Measurements from ENCODE around the gene ZIM2. TPM values are rescaled to one million over a fixed set of nuclear protein-coding genes. Genes with fewer than 3 reads are reported as not detected.
A peak's percentile ranks its signal among the peaks of the same experiment; 100 is the strongest.

ZIM2 gene
- polyA plus RNA-seq, 2 donors = 0.01 TPM; not detected in 1

- no peaks in the 10 kb centered on the region for H3K4me1 ChIP-seq (ENCODE audit: control insufficient read depth in 2 of 2, insufficient read depth in 2 of 2, low read length in 1 of 2)
- no peak overlapping the region for H3K27ac ChIP-seq (ENCODE audit: low read depth in 2 of 2, low read length in 1 of 2)
- H3K9me3 ChIP-seq (ENCODE audit: control insufficient read depth in 2 of 2, insufficient read depth in 1 of 2, low read depth in 1 of 2, low read length in 1 of 2) = peaks cover 7 to 18% of the 10 kb centered on the region in 2 donors
- no peaks in the 10 kb centered on the region for H3K27me3 ChIP-seq (ENCODE audit: control insufficient read depth in 1 of 2, insufficient read depth in 2 of 2, low read length in 2 of 2)
- WGBS, 2 donors = 72 to 80% methylated on average over 2 of the region's 2 CpGs
- H3K4me3 ChIP-seq (ENCODE audit: low read depth in 1 of 2, low read length in 2 of 2) = no peak overlapping the region
- H3K36me3 ChIP-seq (ENCODE audit: control insufficient read depth in 2 of 2, insufficient read depth in 2 of 2, low read length in 1 of 2) = peaks cover 0 to 3% of the 10 kb centered on the region in 2 donors
Observed at GRCh38 chr19:56819166-56819565, 21.4 kb downstream of the ZIM2 start.

DNA sequence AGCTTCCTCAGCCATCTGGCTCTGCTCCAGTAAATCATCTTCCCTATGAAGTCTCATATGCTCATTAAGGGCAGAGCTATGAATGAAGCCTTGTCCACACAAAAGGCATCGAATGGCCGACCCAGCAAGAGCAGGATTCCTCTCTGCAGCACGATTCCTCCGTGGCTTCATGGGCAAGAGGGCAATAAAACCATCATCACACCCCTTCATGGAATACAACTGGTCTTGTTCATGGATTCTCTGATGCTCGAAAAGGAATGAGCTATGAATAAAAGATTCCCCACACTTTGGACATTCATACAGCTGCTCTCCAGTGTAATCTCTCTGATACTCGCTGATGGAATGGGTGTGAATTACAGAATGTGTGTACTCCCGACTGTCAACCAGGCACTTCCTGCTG is 25.9 kb downstream of the ZIM2 start:
- no peaks in the 10 kb centered on the region for H3K27me3 ChIP-seq (ENCODE audit: control insufficient read depth in 1 of 2, insufficient read depth in 2 of 2, low read length in 2 of 2)
- peaks cover 0 to 3% of the 10 kb centered on the region in 2 donors for H3K36me3 ChIP-seq (ENCODE audit: control insufficient read depth in 2 of 2, insufficient read depth in 2 of 2, low read length in 1 of 2)
- H3K4me3 ChIP-seq (ENCODE audit: low read depth in 1 of 2, low read length in 2 of 2) = no peak overlapping the region
- H3K9me3 ChIP-seq (ENCODE audit: control insufficient read depth in 2 of 2, insufficient read depth in 1 of 2, low read depth in 1 of 2, low read length in 1 of 2) = peaks cover 0 to 5% of the 10 kb centered on the region in 2 donors
- no peak overlapping the region for H3K27ac ChIP-seq (ENCODE audit: low read depth in 2 of 2, low read length in 1 of 2)
- H3K4me1 ChIP-seq (ENCODE audit: control insufficient read depth in 2 of 2, insufficient read depth in 2 of 2, low read length in 1 of 2) = no peaks in the 10 kb centered on the region
- WGBS, 2 donors = 81 to 83% methylated on average over 7 of the region's 7 CpGs

- 77 to 83% methylated on average over 5 of the region's 5 CpGs for WGBS, 2 donors
- Histone ChIP-seq H3K36me3 (ENCODE audit: control insufficient read depth in 2 of 2, insufficient read depth in 2 of 2, low read length in 1 of 2) (peaks cover 0 to 3% of the 10 kb centered on the region in 2 donors), H3K27ac (ENCODE audit: low read depth in 2 of 2, low read length in 1 of 2) (no peak overlapping the region), H3K4me3 (ENCODE audit: low read depth in 1 of 2, low read length in 2 of 2) (no peak overlapping the region), H3K27me3 (ENCODE audit: control insufficient read depth in 1 of 2, insufficient read depth in 2 of 2, low read length in 2 of 2) (no peaks in the 10 kb centered on the region), H3K9me3 (ENCODE audit: control insufficient read depth in 2 of 2, insufficient read depth in 1 of 2, low read depth in 1 of 2, low read length in 1 of 2) (peaks cover 0 to 5% of the 10 kb centered on the region in 2 donors), H3K4me1 (ENCODE audit: control insufficient read depth in 2 of 2, insufficient read depth in 2 of 2, low read length in 1 of 2) (no peaks in the 10 kb centered on the region)
Observed at GRCh38 chr19:56813531-56813930, 27.0 kb downstream of the ZIM2 start.

DNA sequence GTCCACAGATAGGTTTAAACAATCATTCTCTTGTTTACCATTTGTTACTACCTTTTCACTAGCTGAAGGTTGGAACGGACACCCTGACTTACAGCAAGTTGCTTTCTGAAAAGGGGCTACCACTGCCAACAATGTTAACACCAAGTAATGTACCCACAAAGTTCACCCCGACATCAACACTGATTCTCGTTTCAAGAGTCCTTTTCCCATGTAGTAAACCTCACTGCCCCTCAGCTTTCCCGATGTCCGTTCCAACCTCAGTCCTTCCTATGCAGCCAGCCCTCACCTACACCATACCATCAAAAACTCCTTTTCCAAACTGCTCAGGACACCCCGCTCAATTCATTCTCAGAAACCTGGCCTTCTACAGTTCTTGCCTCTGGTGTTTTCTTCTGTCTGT is 29.0 kb downstream of the ZIM2 start:
- peaks cover 0 to 5% of the 10 kb centered on the region in 2 donors for H3K9me3 ChIP-seq (ENCODE audit: control insufficient read depth in 2 of 2, insufficient read depth in 1 of 2, low read depth in 1 of 2, low read length in 1 of 2)
- no peaks in the 10 kb centered on the region for H3K4me1 ChIP-seq (ENCODE audit: control insufficient read depth in 2 of 2, insufficient read depth in 2 of 2, low read length in 1 of 2)
- WGBS, 2 donors = 63 to 66% methylated on average over 6 of the region's 6 CpGs
- no peak overlapping the region for H3K27ac ChIP-seq (ENCODE audit: low read depth in 2 of 2, low read length in 1 of 2)
- H3K36me3 ChIP-seq (ENCODE audit: control insufficient read depth in 2 of 2, insufficient read depth in 2 of 2, low read length in 1 of 2) = peaks cover 0 to 3% of the 10 kb centered on the region in 2 donors
- no peak overlapping the region for H3K4me3 ChIP-seq (ENCODE audit: low read depth in 1 of 2, low read length in 2 of 2)
- no peaks in the 10 kb centered on the region for H3K27me3 ChIP-seq (ENCODE audit: control insufficient read depth in 1 of 2, insufficient read depth in 2 of 2, low read length in 2 of 2)

GRCh38 chr19:56810260-56810659 is 30.3 kb downstream of the ZIM2 start:
- H3K36me3 ChIP-seq (ENCODE audit: control insufficient read depth in 2 of 2, insufficient read depth in 2 of 2, low read length in 1 of 2) = peaks cover 0 to under 1% of the 10 kb centered on the region in 2 donors
- H3K27me3 ChIP-seq (ENCODE audit: control insufficient read depth in 1 of 2, insufficient read depth in 2 of 2, low read length in 2 of 2) = no peaks in the 10 kb centered on the region
- H3K9me3 ChIP-seq (ENCODE audit: control insufficient read depth in 2 of 2, insufficient read depth in 1 of 2, low read depth in 1 of 2, low read length in 1 of 2) = peaks cover 0 to 4% of the 10 kb centered on the region in 2 donors
- 82 to 86% methylated on average over 1 of the region's 1 CpG for WGBS, 2 donors
- no peak overlapping the region for H3K27ac ChIP-seq (ENCODE audit: low read depth in 2 of 2, low read length in 1 of 2)
- H3K4me3 ChIP-seq (ENCODE audit: low read depth in 1 of 2, low read length in 2 of 2) = no peak overlapping the region
- no peaks in the 10 kb centered on the region for H3K4me1 ChIP-seq (ENCODE audit: control insufficient read depth in 2 of 2, insufficient read depth in 2 of 2, low read length in 1 of 2)

- Histone ChIP-seq H3K4me3 (ENCODE audit: low read depth in 1 of 2, low read length in 2 of 2) (no peak overlapping the region), H3K27ac (ENCODE audit: low read depth in 2 of 2, low read length in 1 of 2) (no peak overlapping the region), H3K9me3 (ENCODE audit: control insufficient read depth in 2 of 2, insufficient read depth in 1 of 2, low read depth in 1 of 2, low read length in 1 of 2) (peaks cover 0 to 4% of the 10 kb centered on the region in 2 donors), H3K27me3 (ENCODE audit: control insufficient read depth in 1 of 2, insufficient read depth in 2 of 2, low read length in 2 of 2) (no peaks in the 10 kb centered on the region), H3K36me3 (ENCODE audit: control insufficient read depth in 2 of 2, insufficient read depth in 2 of 2, low read length in 1 of 2) (no peaks in the 10 kb centered on the region), H3K4me1 (ENCODE audit: control insufficient read depth in 2 of 2, insufficient read depth in 2 of 2, low read length in 1 of 2) (no peaks in the 10 kb centered on the region)
- 84% methylated on average over 3 of the region's 3 CpGs for WGBS, 2 donors
Observed at GRCh38 chr19:56808717-56809392, 31.7 kb downstream of the ZIM2 start.

- peaks cover 4% of the 10 kb centered on the region in 2 donors for H3K9me3 ChIP-seq (ENCODE audit: control insufficient read depth in 2 of 2, insufficient read depth in 1 of 2, low read depth in 1 of 2, low read length in 1 of 2)
- H3K4me3 ChIP-seq (ENCODE audit: low read depth in 1 of 2, low read length in 2 of 2) = no peak overlapping the region
- H3K36me3 ChIP-seq (ENCODE audit: control insufficient read depth in 2 of 2, insufficient read depth in 2 of 2, low read length in 1 of 2) = no peaks in the 10 kb centered on the region
- no peaks in the 10 kb centered on the region for H3K4me1 ChIP-seq (ENCODE audit: control insufficient read depth in 2 of 2, insufficient read depth in 2 of 2, low read length in 1 of 2)
- H3K27me3 ChIP-seq (ENCODE audit: control insufficient read depth in 1 of 2, insufficient read depth in 2 of 2, low read length in 2 of 2) = no peaks in the 10 kb centered on the region
- no peak overlapping the region for H3K27ac ChIP-seq (ENCODE audit: low read depth in 2 of 2, low read length in 1 of 2)
Observed at GRCh38 chr19:56806639-56807038, 33.9 kb downstream of the ZIM2 start.

- WGBS, 2 donors = 75 to 77% methylated on average over 4 of the region's 4 CpGs
- H3K27me3 ChIP-seq (ENCODE audit: control insufficient read depth in 1 of 2, insufficient read depth in 2 of 2, low read length in 2 of 2) = no peaks in the 10 kb centered on the region
- no peaks in the 10 kb centered on the region for H3K36me3 ChIP-seq (ENCODE audit: control insufficient read depth in 2 of 2, insufficient read depth in 2 of 2, low read length in 1 of 2)
- peaks cover 0 to 8% of the 10 kb centered on the region in 2 donors for H3K9me3 ChIP-seq (ENCODE audit: control insufficient read depth in 2 of 2, insufficient read depth in 1 of 2, low read depth in 1 of 2, low read length in 1 of 2)
- no peak overlapping the region for H3K4me3 ChIP-seq (ENCODE audit: low read depth in 1 of 2, low read length in 2 of 2)
- H3K4me1 ChIP-seq (ENCODE audit: control insufficient read depth in 2 of 2, insufficient read depth in 2 of 2, low read length in 1 of 2) = no peaks in the 10 kb centered on the region
- no peak overlapping the region for H3K27ac ChIP-seq (ENCODE audit: low read depth in 2 of 2, low read length in 1 of 2)
Observed at GRCh38 chr19:56778351-56778750, 62.2 kb downstream of the ZIM2 start.

DNA sequence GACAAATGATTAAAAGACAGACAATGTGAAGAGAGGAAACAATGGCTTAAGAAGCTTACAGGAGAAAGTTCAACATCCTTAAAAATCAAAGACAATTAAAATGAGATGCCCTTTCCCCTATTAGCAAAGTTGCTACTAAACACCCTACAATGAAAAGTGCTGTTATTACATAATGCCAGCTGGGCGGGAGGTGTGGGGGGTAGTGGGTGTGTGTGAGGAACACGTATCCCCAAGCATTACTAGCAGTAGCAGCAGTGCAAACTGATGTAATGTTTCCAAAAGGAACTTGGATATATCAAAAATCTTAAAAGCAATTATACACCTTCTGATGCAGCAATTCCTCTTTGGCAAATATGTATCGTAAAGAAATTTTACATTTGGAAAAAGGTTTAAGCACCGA is 70.9 kb downstream of the ZIM2 start:
- Histone ChIP-seq H3K27me3 (ENCODE audit: control insufficient read depth in 1 of 2, insufficient read depth in 2 of 2, low read length in 2 of 2) (no peaks in the 10 kb centered on the region), H3K4me1 (ENCODE audit: control insufficient read depth in 2 of 2, insufficient read depth in 2 of 2, low read length in 1 of 2) (peaks cover 0 to 4% of the 10 kb centered on the region in 2 donors), H3K36me3 (ENCODE audit: control insufficient read depth in 2 of 2, insufficient read depth in 2 of 2, low read length in 1 of 2) (no peaks in the 10 kb centered on the region), H3K4me3 (ENCODE audit: low read depth in 1 of 2, low read length in 2 of 2) (no peak overlapping the region), H3K9me3 (ENCODE audit: control insufficient read depth in 2 of 2, insufficient read depth in 1 of 2, low read depth in 1 of 2, low read length in 1 of 2) (peaks cover 6 to 10% of the 10 kb centered on the region in 2 donors), H3K27ac (ENCODE audit: low read depth in 2 of 2, low read length in 1 of 2) (no peak overlapping the region)
- 91 to 97% methylated on average over 4 of the region's 4 CpGs for WGBS, 2 donors

- Histone ChIP-seq H3K36me3 (ENCODE audit: control insufficient read depth in 2 of 2, insufficient read depth in 2 of 2, low read length in 1 of 2) (no peaks in the 10 kb centered on the region), H3K27me3 (ENCODE audit: control insufficient read depth in 1 of 2, insufficient read depth in 2 of 2, low read length in 2 of 2) (no peaks in the 10 kb centered on the region), H3K9me3 (ENCODE audit: control insufficient read depth in 2 of 2, insufficient read depth in 1 of 2, low read depth in 1 of 2, low read length in 1 of 2) (peaks cover 8 to 19% of the 10 kb centered on the region in 2 donors), H3K27ac (ENCODE audit: low read depth in 2 of 2, low read length in 1 of 2) (no peak overlapping the region), H3K4me3 (ENCODE audit: low read depth in 1 of 2, low read length in 2 of 2) (peak overlapping the region; percentile 36 to 40), H3K4me1 (ENCODE audit: control insufficient read depth in 2 of 2, insufficient read depth in 2 of 2, low read length in 1 of 2) (peaks cover 0 to 4% of the 10 kb centered on the region in 2 donors)
- 6 to 8% methylated on average over 28 of the region's 28 CpGs for WGBS, 2 donors
Observed at GRCh38 chr19:56765137-56765536, 75.4 kb downstream of the ZIM2 start.

Measured in esophagus (tissue), 2 donors.